ENCODE data around the gene ATAD3B.
"Not testable (repeated sequence)": the region's sequence is repeated elsewhere in the genome, so short reads cannot be mapped to it uniquely, and the experiment has no call there.

DNA sequence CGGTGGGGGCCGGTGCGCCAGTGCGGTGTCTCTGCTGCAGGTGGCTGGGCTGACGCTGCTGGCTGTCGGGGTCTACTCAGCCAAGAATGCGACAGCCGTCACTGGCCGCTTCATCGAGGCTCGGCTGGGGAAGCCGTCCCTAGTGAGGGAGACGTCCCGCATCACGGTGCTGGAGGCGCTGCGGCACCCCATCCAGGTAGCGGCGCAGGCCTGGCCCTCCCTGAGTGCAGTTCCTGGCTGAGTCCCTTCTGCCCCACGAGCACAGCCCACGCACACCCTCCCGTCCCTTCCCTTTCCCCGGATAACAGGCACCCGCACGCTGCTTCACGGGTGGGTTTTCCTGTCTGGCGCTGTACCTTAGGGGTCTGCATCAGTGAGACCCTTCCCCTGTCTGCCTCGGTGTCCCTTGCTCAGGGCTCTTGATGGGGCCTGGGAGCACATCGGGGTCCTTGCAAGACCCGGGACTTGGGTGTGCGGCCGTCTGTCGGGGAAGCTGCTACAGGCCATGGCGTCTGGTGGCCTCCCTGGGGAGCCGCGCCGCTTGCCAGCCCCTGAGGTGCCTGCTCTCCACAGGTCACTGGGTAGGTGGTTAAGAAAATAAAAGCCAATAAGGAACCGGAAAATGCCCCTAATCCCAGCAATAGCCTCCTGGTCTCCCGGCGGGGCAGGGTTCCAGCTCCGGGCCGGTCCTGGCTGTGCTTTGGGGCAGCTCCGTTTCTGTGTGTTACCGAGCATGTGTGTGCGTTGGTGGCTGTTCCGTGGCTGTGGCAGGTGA lies 13.6 kb downstream of the ATAD3B start:
- TF ChIP-seq POLR2A (IDR thresholded peaks at IDR 0.05; ENCODE audit: low read depth, low read length); CTCF (conservative IDR thresholded peaks at IDR 0.05; ENCODE audit: low read depth, low read length); RCOR1 (IDR thresholded peaks at IDR 0.05; ENCODE audit: insufficient replicate concordance, low read length); MAFK (IDR thresholded peaks at IDR 0.05; ENCODE audit: low read depth, low read length); BHLHE40 (IDR thresholded peaks at IDR 0.05; ENCODE audit: low read depth, low read length); RAD21 (IDR thresholded peaks at IDR 0.05; ENCODE audit: low read length); RFX5 (IDR thresholded peaks at IDR 0.05; ENCODE audit: low read depth, low read length); CEBPB (IDR thresholded peaks at IDR 0.05; ENCODE audit: low read depth, low read length); FOS (IDR thresholded peaks at IDR 0.05; ENCODE audit: low read depth, low read length); ELK1 (IDR thresholded peaks at IDR 0.05; ENCODE audit: borderline replicate concordance, low read depth, low read length); MAZ (IDR thresholded peaks at IDR 0.05; ENCODE audit: borderline replicate concordance, low read depth, low read length); NFE2L2 (IDR thresholded peaks at IDR 0.05; ENCODE audit: low read depth, low read length): not testable (repeated sequence)
- TF ChIP-seq, protein P1, sequence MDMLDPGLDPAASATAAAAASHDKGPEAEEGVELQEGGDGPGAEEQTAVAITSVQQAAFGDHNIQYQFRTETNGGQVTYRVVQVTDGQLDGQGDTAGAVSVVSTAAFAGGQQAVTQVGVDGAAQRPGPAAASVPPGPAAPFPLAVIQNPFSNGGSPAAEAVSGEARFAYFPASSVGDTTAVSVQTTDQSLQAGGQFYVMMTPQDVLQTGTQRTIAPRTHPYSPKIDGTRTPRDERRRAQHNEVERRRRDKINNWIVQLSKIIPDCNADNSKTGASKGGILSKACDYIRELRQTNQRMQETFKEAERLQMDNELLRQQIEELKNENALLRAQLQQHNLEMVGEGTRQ (IDR thresholded peaks at IDR 0.05; ENCODE audit: low read depth, low read length): not testable (repeated sequence)
